GM21825 (cell line): ENCODE data around the gene FBLN7.
"Not testable (repeated sequence)": the region's sequence is repeated elsewhere in the genome, so short reads cannot be mapped to it uniquely, and the experiment has no call there.

Experiments used
- ATAC-seq: cut with Tn5 transposase; IDR thresholded peaks from one replicate; pipeline ENCODE4 v1.9.1; 2021; ENCODE audit warnings: mild to moderate bottlenecking, moderate library complexity; ENCODE audit not compliant: unreplicated experiment

The FBLN7 gene

GRCh38 chr2:112182581-112183034, 44.4 kb downstream of the FBLN7 start:
- no peak for ATAC-seq

GRCh38 chr2:112183327-112184025, 45.3 kb downstream of the FBLN7 start:
- no peak for ATAC-seq

GRCh38 chr2:112184121-112184520, 45.9 kb downstream of the FBLN7 start:
- ATAC-seq: no peak

GRCh38 chr2:112185131-112185530, 46.9 kb downstream of the FBLN7 start:
- no peak for ATAC-seq

GRCh38 chr2:112187046-112187715, 49.0 kb downstream of the FBLN7 start:
- ATAC-seq: no peak

GRCh38 chr2:112187805-112188596, 49.8 kb downstream of the FBLN7 start:
- no peak for ATAC-seq

GRCh38 chr2:112189001-112189556, 50.9 kb downstream of the FBLN7 start:
- no peak for ATAC-seq

GRCh38 chr2:112194028-112194427, 55.8 kb downstream of the FBLN7 start:
- ATAC-seq: no peak

GRCh38 chr2:112194482-112194881, 56.3 kb downstream of the FBLN7 start:
- ATAC-seq: no peak

- no peak for ATAC-seq
These were observed 57.1 kb downstream of the FBLN7 start for GRCh38 chr2:112195167-112195766.

GRCh38 chr2:112195950-112196349, 57.8 kb downstream of the FBLN7 start:
- ATAC-seq: no peak

GRCh38 chr2:112197868-112198267, 59.7 kb downstream of the FBLN7 start:
- ATAC-seq: no peak

GRCh38 chr2:112198780-112199179, 60.6 kb downstream of the FBLN7 start:
- no peak for ATAC-seq

GRCh38 chr2:112199188-112199587, 61.0 kb downstream of the FBLN7 start:
- ATAC-seq: no peak

GRCh38 chr2:112201696-112202430, 63.7 kb downstream of the FBLN7 start:
- ATAC-seq: no peak

- ATAC-seq: no peak
These were observed 66.2 kb downstream of the FBLN7 start for GRCh38 chr2:112204411-112204810.

- not testable (repeated sequence) for ATAC-seq
These were observed 69.7 kb downstream of the FBLN7 start for GRCh38 chr2:112207905-112208304.

- ATAC-seq: no peak
These were observed 78.0 kb downstream of the FBLN7 start for GRCh38 chr2:112216167-112216566.

- ATAC-seq: no peak
These were observed 79.7 kb downstream of the FBLN7 start for GRCh38 chr2:112217854-112218253.

- no peak for ATAC-seq
These were observed 82.0 kb downstream of the FBLN7 start for GRCh38 chr2:112220186-112220585.
